ENCODE data around the gene CCDC68. TPM values are rescaled to one million over a fixed set of nuclear protein-coding genes. Genes with fewer than 3 reads are reported as not detected.

CCDC68 gene
- total RNA-seq, 1 experiment from 2014 or later = not detected

DNA sequence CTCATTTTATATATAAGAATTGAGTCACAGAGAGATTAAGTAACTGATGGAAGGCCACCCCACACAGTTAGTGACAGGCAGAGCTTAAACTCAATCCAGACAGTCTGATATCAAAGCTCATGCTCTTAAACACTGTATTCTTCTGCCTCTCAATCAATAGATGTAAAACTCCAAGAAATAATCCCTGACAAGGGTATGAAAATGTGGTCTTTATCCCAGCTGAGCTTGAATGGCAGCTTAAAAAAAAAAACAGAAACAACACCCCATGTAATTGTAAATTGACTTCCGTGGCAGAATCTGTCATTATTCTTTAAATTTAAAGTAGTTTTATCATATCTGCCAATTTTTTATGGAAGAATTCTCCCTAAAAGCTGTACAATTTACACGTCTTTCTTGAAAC, 70.9 kb downstream of the CCDC68 start:
- no peak overlapping the region for H3K9ac ChIP-seq (ENCODE audit: low read length)
- H3K27ac ChIP-seq (ENCODE audit: low read length) = no peak overlapping the region
- H3K9me2 ChIP-seq (replicated peaks; ENCODE audit: insufficient read depth, low read length) = no peaks in the 10 kb centered on the region
- DNase-seq = no peak
- H3K4me2 ChIP-seq (ENCODE audit: low read depth, low read length, poor library complexity, severe bottlenecking) = no peak overlapping the region
- H3K79me2 ChIP-seq (ENCODE audit: low read length) = no peaks in the 10 kb centered on the region
- H4K20me1 ChIP-seq (ENCODE audit: insufficient read depth, low read depth, low read length) = no peaks in the 10 kb centered on the region
- H2AFZ ChIP-seq (ENCODE audit: low read length) = no peak overlapping the region
- no peaks in the 10 kb centered on the region for H3K27me3 ChIP-seq (ENCODE audit: low read length)
- H3K4me1 ChIP-seq (ENCODE audit: low read length) = no peaks in the 10 kb centered on the region
- no peak overlapping the region for H3K4me3 ChIP-seq (ENCODE audit: low read length)
- H3K9me3 ChIP-seq (ENCODE audit: low read length) = no peaks in the 10 kb centered on the region
- H3K36me3 ChIP-seq (ENCODE audit: insufficient read depth, low read length) = no peaks in the 10 kb centered on the region

- Histone ChIP-seq H3K4me3 (ENCODE audit: low read length) (no peak overlapping the region), H3K9ac (ENCODE audit: low read length) (no peak overlapping the region), H3K27me3 (ENCODE audit: low read length) (no peaks in the 10 kb centered on the region), H3K27ac (ENCODE audit: low read length) (no peak overlapping the region), H3K4me1 (ENCODE audit: low read length) (no peaks in the 10 kb centered on the region), H2AFZ (ENCODE audit: low read length) (no peak overlapping the region), H3K9me2 (replicated peaks; ENCODE audit: insufficient read depth, low read length) (no peaks in the 10 kb centered on the region), H3K36me3 (ENCODE audit: insufficient read depth, low read length) (no peaks in the 10 kb centered on the region), H3K9me3 (ENCODE audit: low read length) (no peaks in the 10 kb centered on the region), H3K4me2 (ENCODE audit: low read depth, low read length, poor library complexity, severe bottlenecking) (no peak overlapping the region), H4K20me1 (ENCODE audit: insufficient read depth, low read depth, low read length) (no peaks in the 10 kb centered on the region), H3K79me2 (ENCODE audit: low read length) (no peaks in the 10 kb centered on the region)
- no peak for DNase-seq
Measured at GRCh38 chr18:54883816-54884604, 75.3 kb downstream of the CCDC68 start.

GRCh38 chr18:54882318-54882717, 76.9 kb downstream of the CCDC68 start:
- H3K27me3 ChIP-seq (ENCODE audit: low read length) = no peaks in the 10 kb centered on the region
- H3K9ac ChIP-seq (ENCODE audit: low read length) = no peak overlapping the region
- DNase-seq = no peak
- no peak overlapping the region for H2AFZ ChIP-seq (ENCODE audit: low read length)
- no peaks in the 10 kb centered on the region for H3K79me2 ChIP-seq (ENCODE audit: low read length)
- H3K27ac ChIP-seq (ENCODE audit: low read length) = no peak overlapping the region
- H4K20me1 ChIP-seq (ENCODE audit: insufficient read depth, low read depth, low read length) = no peaks in the 10 kb centered on the region
- no peaks in the 10 kb centered on the region for H3K4me1 ChIP-seq (ENCODE audit: low read length)
- no peaks in the 10 kb centered on the region for H3K36me3 ChIP-seq (ENCODE audit: insufficient read depth, low read length)
- no peaks in the 10 kb centered on the region for H3K9me2 ChIP-seq (replicated peaks; ENCODE audit: insufficient read depth, low read length)
- no peaks in the 10 kb centered on the region for H3K9me3 ChIP-seq (ENCODE audit: low read length)
- no peak overlapping the region for H3K4me3 ChIP-seq (ENCODE audit: low read length)
- no peak overlapping the region for H3K4me2 ChIP-seq (ENCODE audit: low read depth, low read length, poor library complexity, severe bottlenecking)

DNA sequence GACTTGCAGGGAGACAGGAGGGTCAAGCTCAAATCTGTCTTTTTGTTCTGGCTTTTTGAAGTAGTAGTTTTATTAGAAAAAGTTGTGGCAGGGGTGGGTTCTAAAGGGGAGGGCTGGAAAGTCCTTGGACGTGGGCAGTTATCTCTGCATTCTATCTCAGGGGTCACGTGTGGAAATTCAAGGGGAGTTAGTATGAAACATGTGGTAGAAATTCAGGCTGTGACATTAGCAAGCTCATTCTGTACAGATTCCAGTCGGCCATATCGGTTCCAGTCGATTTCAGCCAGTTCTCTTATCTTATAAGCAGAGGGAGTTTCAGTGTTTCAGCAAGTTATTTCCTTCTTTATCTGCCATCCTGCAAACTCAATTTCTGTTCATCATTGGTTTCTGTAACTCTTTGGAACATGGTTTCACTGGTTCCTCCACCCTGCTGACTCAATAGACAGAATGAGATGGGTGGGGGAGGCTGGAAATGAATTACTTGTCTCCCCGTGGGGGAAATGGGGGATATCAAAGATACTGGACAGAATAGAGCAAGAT, 78.0 kb downstream of the CCDC68 start:
- H3K9me3 ChIP-seq (ENCODE audit: low read length) = no peaks in the 10 kb centered on the region
- H3K36me3 ChIP-seq (ENCODE audit: insufficient read depth, low read length) = no peaks in the 10 kb centered on the region
- H3K27ac ChIP-seq (ENCODE audit: low read length) = no peak overlapping the region
- H3K4me3 ChIP-seq (ENCODE audit: low read length) = no peak overlapping the region
- H3K27me3 ChIP-seq (ENCODE audit: low read length) = no peaks in the 10 kb centered on the region
- H3K4me1 ChIP-seq (ENCODE audit: low read length) = no peaks in the 10 kb centered on the region
- H3K79me2 ChIP-seq (ENCODE audit: low read length) = no peaks in the 10 kb centered on the region
- H2AFZ ChIP-seq (ENCODE audit: low read length) = no peak overlapping the region
- no peak overlapping the region for H3K4me2 ChIP-seq (ENCODE audit: low read depth, low read length, poor library complexity, severe bottlenecking)
- no peak for DNase-seq
- H3K9me2 ChIP-seq (replicated peaks; ENCODE audit: insufficient read depth, low read length) = no peaks in the 10 kb centered on the region
- no peaks in the 10 kb centered on the region for H4K20me1 ChIP-seq (ENCODE audit: insufficient read depth, low read depth, low read length)
- no peak overlapping the region for H3K9ac ChIP-seq (ENCODE audit: low read length)

- no peaks in the 10 kb centered on the region for H3K27me3 ChIP-seq (ENCODE audit: low read length)
- H3K27ac ChIP-seq (ENCODE audit: low read length) = no peak overlapping the region
- H3K79me2 ChIP-seq (ENCODE audit: low read length) = no peaks in the 10 kb centered on the region
- H3K9me3 ChIP-seq (ENCODE audit: low read length) = no peaks in the 10 kb centered on the region
- no peak for DNase-seq
- no peak overlapping the region for H3K4me3 ChIP-seq (ENCODE audit: low read length)
- no peak overlapping the region for H2AFZ ChIP-seq (ENCODE audit: low read length)
- H3K4me1 ChIP-seq (ENCODE audit: low read length) = no peaks in the 10 kb centered on the region
- no peaks in the 10 kb centered on the region for H4K20me1 ChIP-seq (ENCODE audit: insufficient read depth, low read depth, low read length)
- no peak overlapping the region for H3K9ac ChIP-seq (ENCODE audit: low read length)
- H3K36me3 ChIP-seq (ENCODE audit: insufficient read depth, low read length) = no peaks in the 10 kb centered on the region
- no peak overlapping the region for H3K4me2 ChIP-seq (ENCODE audit: low read depth, low read length, poor library complexity, severe bottlenecking)
- no peaks in the 10 kb centered on the region for H3K9me2 ChIP-seq (replicated peaks; ENCODE audit: insufficient read depth, low read length)
Measured at GRCh38 chr18:54880395-54881105, 78.7 kb downstream of the CCDC68 start.

DNA sequence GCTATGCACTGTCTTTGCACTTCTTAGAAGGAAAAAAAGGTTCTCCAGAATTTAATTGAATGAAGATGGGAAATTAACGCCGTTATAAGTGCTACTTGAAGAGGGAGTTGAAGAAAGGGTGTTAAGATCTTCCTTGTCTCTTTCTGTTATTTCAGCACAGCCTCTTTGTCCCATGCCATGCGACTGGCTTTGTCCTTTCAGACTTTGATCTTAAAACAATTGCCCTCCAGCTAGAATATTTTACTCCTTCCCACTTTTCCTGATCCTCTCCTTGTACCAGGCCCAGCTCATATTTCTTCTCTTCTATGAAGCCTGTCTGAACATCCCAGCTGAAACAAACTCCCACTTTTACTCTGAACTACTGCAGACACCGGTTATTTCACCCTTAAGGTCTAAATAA, 79.6 kb downstream of the CCDC68 start:
- Histone ChIP-seq H3K9me2 (replicated peaks; ENCODE audit: insufficient read depth, low read length) (no peaks in the 10 kb centered on the region), H3K79me2 (ENCODE audit: low read length) (no peaks in the 10 kb centered on the region), H3K27me3 (ENCODE audit: low read length) (no peaks in the 10 kb centered on the region), H3K4me1 (ENCODE audit: low read length) (no peaks in the 10 kb centered on the region), H3K9me3 (ENCODE audit: low read length) (no peaks in the 10 kb centered on the region), H3K4me3 (ENCODE audit: low read length) (no peak overlapping the region), H3K9ac (ENCODE audit: low read length) (no peak overlapping the region), H4K20me1 (ENCODE audit: insufficient read depth, low read depth, low read length) (no peaks in the 10 kb centered on the region), H2AFZ (ENCODE audit: low read length) (no peak overlapping the region), H3K4me2 (ENCODE audit: low read depth, low read length, poor library complexity, severe bottlenecking) (no peak overlapping the region), H3K27ac (ENCODE audit: low read length) (no peak overlapping the region), H3K36me3 (ENCODE audit: insufficient read depth, low read length) (no peaks in the 10 kb centered on the region)
- DNase-seq = no peak

GRCh38 chr18:54878659-54879358, 80.5 kb downstream of the CCDC68 start:
- H3K27me3 ChIP-seq (ENCODE audit: low read length) = no peaks in the 10 kb centered on the region
- H3K79me2 ChIP-seq (ENCODE audit: low read length) = no peaks in the 10 kb centered on the region
- no peak overlapping the region for H3K27ac ChIP-seq (ENCODE audit: low read length)
- H3K9ac ChIP-seq (ENCODE audit: low read length) = no peak overlapping the region
- H3K4me1 ChIP-seq (ENCODE audit: low read length) = no peaks in the 10 kb centered on the region
- H3K36me3 ChIP-seq (ENCODE audit: insufficient read depth, low read length) = no peaks in the 10 kb centered on the region
- no peaks in the 10 kb centered on the region for H3K9me2 ChIP-seq (replicated peaks; ENCODE audit: insufficient read depth, low read length)
- no peaks in the 10 kb centered on the region for H3K9me3 ChIP-seq (ENCODE audit: low read length)
- no peak for DNase-seq
- no peak overlapping the region for H3K4me3 ChIP-seq (ENCODE audit: low read length)
- no peak overlapping the region for H3K4me2 ChIP-seq (ENCODE audit: low read depth, low read length, poor library complexity, severe bottlenecking)
- H4K20me1 ChIP-seq (ENCODE audit: insufficient read depth, low read depth, low read length) = no peaks in the 10 kb centered on the region
- H2AFZ ChIP-seq (ENCODE audit: low read length) = no peak overlapping the region

GRCh38 chr18:54878159-54878622, 81.1 kb downstream of the CCDC68 start:
- no peak for DNase-seq
- H3K4me2 ChIP-seq (ENCODE audit: low read depth, low read length, poor library complexity, severe bottlenecking) = no peak overlapping the region
- no peaks in the 10 kb centered on the region for H3K4me1 ChIP-seq (ENCODE audit: low read length)
- no peak overlapping the region for H3K4me3 ChIP-seq (ENCODE audit: low read length)
- no peak overlapping the region for H3K9ac ChIP-seq (ENCODE audit: low read length)
- H3K79me2 ChIP-seq (ENCODE audit: low read length) = no peaks in the 10 kb centered on the region
- no peaks in the 10 kb centered on the region for H3K27me3 ChIP-seq (ENCODE audit: low read length)
- no peak overlapping the region for H2AFZ ChIP-seq (ENCODE audit: low read length)
- no peak overlapping the region for H3K27ac ChIP-seq (ENCODE audit: low read length)
- H3K9me3 ChIP-seq (ENCODE audit: low read length) = no peaks in the 10 kb centered on the region
- no peaks in the 10 kb centered on the region for H3K9me2 ChIP-seq (replicated peaks; ENCODE audit: insufficient read depth, low read length)
- no peaks in the 10 kb centered on the region for H3K36me3 ChIP-seq (ENCODE audit: insufficient read depth, low read length)
- no peaks in the 10 kb centered on the region for H4K20me1 ChIP-seq (ENCODE audit: insufficient read depth, low read depth, low read length)

Data from Karpas-422 (cell line).